ENCODE measurements around the gene ECI1. TPM values are rescaled to one million over a fixed set of nuclear protein-coding genes. Genes with fewer than 3 reads are reported as not detected.

ECI1 gene
- total and polyA plus RNA-seq, 2 of the 13 experiments (the other 11 are each of a cell fraction or from before 2014, with no cell fraction given): 82.0 to 102 TPM

DNA sequence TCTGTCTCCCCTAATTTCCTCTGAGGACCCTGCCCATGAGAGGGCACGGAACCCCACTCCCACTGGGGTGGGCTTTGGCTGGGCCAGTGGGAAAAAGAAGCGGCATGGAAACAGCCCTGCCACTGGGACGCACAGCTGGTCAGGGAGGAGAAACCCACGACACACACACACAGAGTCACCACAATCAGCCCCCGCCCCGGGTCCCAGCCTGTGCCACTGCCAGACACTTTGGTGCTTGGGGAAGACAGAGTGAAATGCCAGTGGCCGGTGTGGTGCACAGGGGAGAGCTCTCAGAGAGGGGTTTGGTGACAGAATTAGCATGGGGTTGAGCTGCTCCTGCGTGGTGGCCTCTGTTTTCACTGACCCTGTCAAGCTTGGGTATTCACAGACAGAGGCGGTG is 47.2 kb upstream of the ECI1 start:
- Histone ChIP-seq H3K27ac (ENCODE audit: extremely low read length, insufficient read depth, low read length) (no peak overlapping the region), H3K4me2 (ENCODE audit: low read depth, low read length) (no peak overlapping the region), H4K20me1 (ENCODE audit: insufficient read depth, low read length) (no peaks in the 10 kb centered on the region), H3K9ac (ENCODE audit: insufficient read depth, low read depth, low read length) (no peak overlapping the region), H3K4me3 (replicated peaks in 1 of 3; ENCODE audit: insufficient read depth in 1 of 3, low read depth in 2 of 3, low read length in 3 of 3) (no peak overlapping the region), H3K27me3 (ENCODE audit: control insufficient read depth in 1 of 2, insufficient read depth in 2 of 2, low read length in 2 of 2) (peaks cover 10 to 36% of the 10 kb centered on the region in 2 experiments; a peak in 4 of 5 replicates), H2AFZ (ENCODE audit: low read length) (no peak overlapping the region), H3K4me1 (ENCODE audit: insufficient read depth, low read length) (peaks cover 10% of the 10 kb centered on the region), H3K9me3 (ENCODE audit: low read length) (no peaks in the 10 kb centered on the region), H3K79me2 (ENCODE audit: insufficient read depth, low read length) (no peaks in the 10 kb centered on the region), H3K36me3 (replicated peaks in 1 of 2; ENCODE audit: control insufficient read depth in 1 of 2, insufficient read depth in 2 of 2, low read length in 2 of 2) (no peaks in the 10 kb centered on the region)
- BruUV-seq (replicated peaks): no TSS peak
- in situ Hi-C loops (cut with HindIII; ENCODE audit: extremely low pct_ligation_motif_present, low pct_unique_long_range_greater_than_20kb) (no loop called here), intact Hi-C loops (cut with micrococcal nuclease; ENCODE audit: unreplicated experiment) (no loop called here)
- 37% methylated on average over 8 of the region's 9 CpGs for WGBS (ENCODE audit: low lambda C conversion rate)
- ATAC-seq (no peak), FAIRE-seq (no peak), DNase-seq (ENCODE audit: low spot score) (no peak)
- ChIA-PET POLR2A (no interaction called here), CTCF (ENCODE audit: low intra/inter-chr PET ratio, low total read pairs) (no interaction called here)
- no peak for TF ChIP-seq NCOA1 (CRISPR knock-in tag; IDR thresholded peaks at IDR 0.05)
- no peak for TF ChIP-seq SRF (IDR thresholded peaks at IDR 0.05; ENCODE audit: low read depth, low read length)
- TF ChIP-seq ZNF737 (CRISPR knock-in tag; IDR thresholded peaks at IDR 0.05; ENCODE audit: borderline replicate concordance): no peak
- no peak for TF ChIP-seq ZNF17 (CRISPR knock-in tag; IDR thresholded peaks at IDR 0.05)
- no peak for TF ChIP-seq ZFP82 (CRISPR knock-in tag; IDR thresholded peaks at IDR 0.05; ENCODE audit: borderline replicate concordance)
- no peak for TF ChIP-seq ZNF850 (CRISPR knock-in tag; conservative IDR thresholded peaks at IDR 0.05)
- TF ChIP-seq ZNF24 (IDR thresholded peaks at IDR 0.05): no peak
- TF ChIP-seq ARNTL (CRISPR knock-in tag; IDR thresholded peaks at IDR 0.05): no peak
- TF ChIP-seq CCAR2 (optimal IDR thresholded peaks at IDR 0.05; ENCODE audit: low read depth, low read length): no peak
- no peak for TF ChIP-seq ZNF18 (CRISPR knock-in tag; IDR thresholded peaks at IDR 0.05; ENCODE audit: insufficient replicate concordance)
- TF ChIP-seq HNRNPH1 (optimal IDR thresholded peaks at IDR 0.05; ENCODE audit: low read depth, low read length): no peak
- no peak for TF ChIP-seq ZNF766 (CRISPR knock-in tag; IDR thresholded peaks at IDR 0.05; ENCODE audit: borderline replicate concordance)
- TF ChIP-seq NFE2L1 (CRISPR knock-in tag; IDR thresholded peaks at IDR 0.05; ENCODE audit: borderline replicate concordance): no peak

Measured in HepG2 (cell line).